Thoracic aorta (tissue), 2 donors: Measurements from ENCODE around the gene TAF9B. TPM values are rescaled to one million over a fixed set of nuclear protein-coding genes. Genes with fewer than 3 reads are reported as not detected.
A peak's percentile ranks its signal among the peaks of the same experiment; 100 is the strongest.
"Not testable (repeated sequence)": the region's sequence is repeated elsewhere in the genome, so short reads cannot be mapped to it uniquely, and the experiment has no call there.

Source experiments
- ATAC-seq: fragments of 150-250 bp; one replicate; pipeline ENCODE4 v1.8.0; 2017; ENCODE audit warnings: low read depth; ENCODE audit not compliant: insufficient number of reproducible peaks, low FRiP score
- DNase-seq: peaks from one replicate; pipeline ENCODE4 v3.0.0-alpha.2; 2020; ENCODE audit warnings: low spot score
- H3K27ac ChIP-seq, 2 donors: fragments of 200-600 bp; sonication (generic); 1 replicate in 1 of 2; 2 replicates in 1 of 2; pipeline ENCODE4 v1.5.1; 2016; ENCODE audit warnings: mild to moderate bottlenecking in 2 of 2, moderate library complexity in 2 of 2
- H3K27me3 ChIP-seq: fragments of 200-600 bp; sonication (generic); replicated peaks from 2 replicates; pipeline ENCODE4 v1.6.0; 2016; ENCODE audit warnings: mild to moderate bottlenecking; ENCODE audit not compliant: insufficient read depth
- H3K36me3 ChIP-seq: fragments of 200-600 bp; sonication (generic); one replicate; pipeline ENCODE4 v1.5.1; 2016
- H3K4me1 ChIP-seq, 2 donors: fragments of 200-600 bp; sonication (generic); 1 replicate in 1 of 2; 2 replicates in 1 of 2; pipeline versions ENCODE4 v1.5.1 to v1.6.0; 2016; ENCODE audit warnings: low read depth in 2 of 2, mild to moderate bottlenecking in 1 of 2; ENCODE audit not compliant: control insufficient read depth in 1 of 2
- H3K4me3 ChIP-seq: fragments of 200-600 bp; sonication (generic); 2 replicates; pipeline ENCODE4 v1.5.1; 2016; ENCODE audit warnings: mild to moderate bottlenecking
- H3K9me3 ChIP-seq: fragments of 200-600 bp; sonication (generic); 2 replicates; pipeline ENCODE4 v1.5.1; 2016
- CTCF ChIP-seq: fragments of 200-600 bp; sonication (generic); IDR thresholded peaks from one replicate; pipeline ENCODE4 v1.5.1; 2019; ENCODE audit warnings: antibody characterized with exemption
- total RNA-seq, 2 donors: library from RNA; depleted of rRNA; stranded (reverse); fragments of >200 nt; gene quantifications; one replicate each; pipeline versions ENCODE4 v1.1.0 to v1.2.3, GENCODE V29; 2016

The TAF9B gene
- total RNA-seq, 2 donors from 2014 or later: 14.5 to 15.2 TPM

GRCh38 chrX:78103001-78103622 lies 36.3 kb downstream of the TAF9B start:
- no peaks in the 10 kb centered on the region for H3K27me3 ChIP-seq
- TF ChIP-seq CTCF: no peak
- no peaks in the 10 kb centered on the region for H3K9me3 ChIP-seq
- ATAC-seq: no peak
- no peak for DNase-seq
- peak overlapping the region; percentile 91 to 99 for H3K27ac ChIP-seq
- peak overlapping the region; percentile 96 for H3K4me3 ChIP-seq
- H3K4me1 ChIP-seq: peaks cover 15 to 29% of the 10 kb centered on the region in 2 donors
- no peaks in the 10 kb centered on the region for H3K36me3 ChIP-seq

- no peaks in the 10 kb centered on the region for H3K36me3 ChIP-seq
- no peaks in the 10 kb centered on the region for H3K27me3 ChIP-seq
- H3K4me3 ChIP-seq: no peak overlapping the region
- no peak overlapping the region for H3K27ac ChIP-seq
- H3K9me3 ChIP-seq: no peaks in the 10 kb centered on the region
- H3K4me1 ChIP-seq: peaks cover 15 to 19% of the 10 kb centered on the region in 2 donors
- DNase-seq (no peak), ATAC-seq (no peak)
- no peak for TF ChIP-seq CTCF
Observed at GRCh38 chrX:78102091-78102490, 37.4 kb downstream of the TAF9B start.

GRCh38 chrX:78098108-78098507 lies 41.3 kb downstream of the TAF9B start:
- Histone ChIP-seq H3K4me1 (no peaks in the 10 kb centered on the region), H3K27me3 (no peaks in the 10 kb centered on the region), H3K9me3 (no peaks in the 10 kb centered on the region), H3K4me3 (no peak overlapping the region), H3K27ac (no peak overlapping the region), H3K36me3 (no peaks in the 10 kb centered on the region)
- ATAC-seq (no peak), DNase-seq (no peak)
- no peak for TF ChIP-seq CTCF

- no peak for TF ChIP-seq CTCF
- no peak for ATAC-seq
Observed at GRCh38 chrX:78092296-78092695, 47.2 kb downstream of the TAF9B start.

GRCh38 chrX:78081413-78081812 lies 58.0 kb downstream of the TAF9B start:
- not testable (repeated sequence) for H3K27ac ChIP-seq, H3K27me3 ChIP-seq, ATAC-seq, H3K4me1 ChIP-seq, H3K4me3 ChIP-seq, H3K36me3 ChIP-seq, H3K9me3 ChIP-seq, DNase-seq

More at GRCh38 chrX:78092296-78092695, 47.2 kb downstream of the TAF9B start:
- no peaks in the 10 kb centered on the region for H3K9me3 ChIP-seq
- no peaks in the 10 kb centered on the region for H3K4me1 ChIP-seq
- no peak overlapping the region for H3K4me3 ChIP-seq
- H3K27me3 ChIP-seq: no peaks in the 10 kb centered on the region
- DNase-seq: no peak
- no peak overlapping the region for H3K27ac ChIP-seq
- no peaks in the 10 kb centered on the region for H3K36me3 ChIP-seq

Other genes with a start within 250 kb of the TAF9B start
- 10 to 100 TPM; 54.3 to 56.1 TPM for gene MAGT1, start 244.2 kb downstream of the TAF9B start, total RNA-seq
- gene COX7B, start 240.2 kb downstream of the TAF9B start, total RNA-seq: 100 to 1,000 TPM; 136 to 204 TPM
- gene ATP7A, start 229.0 kb downstream of the TAF9B start, total RNA-seq: 10 to 100 TPM; 11.8 to 18.2 TPM
- not detected for gene PGAM4, start 170.0 kb downstream of the TAF9B start, total RNA-seq
- 100 to 1,000 TPM; 186 to 233 TPM for gene PGK1, start 35.4 kb downstream of the TAF9B start, total RNA-seq
- 1 to 10 TPM; 3.5 to 7.2 TPM for gene CYSLTR1, start 188.0 kb upstream of the TAF9B start, total RNA-seq